Central memory CD4-positive, alpha-beta T cell (primary cell): Measurements from ENCODE around the gene TRDN.
"Not testable (repeated sequence)": the region's sequence is repeated elsewhere in the genome, so short reads cannot be mapped to it uniquely, and the experiment has no call there.

Experiments used
- DNase-seq: peaks from one replicate; pipeline ENCODE4 v3.0.0; 2022

TRDN gene

GRCh38 chr6:123398072-123398471 is 238.7 kb downstream of the TRDN start:
- DNase-seq = no peak

GRCh38 chr6:123393331-123393730 is 243.4 kb downstream of the TRDN start:
- DNase-seq = no peak

GRCh38 chr6:123383718-123384117 is 253.0 kb downstream of the TRDN start:
- DNase-seq = no peak

- no peak for DNase-seq
These were observed 256.5 kb downstream of the TRDN start for GRCh38 chr6:123380257-123380656.

GRCh38 chr6:123372737-123373136 is 264.0 kb downstream of the TRDN start:
- no peak for DNase-seq

GRCh38 chr6:123363912-123364311 is 272.8 kb downstream of the TRDN start:
- no peak for DNase-seq

GRCh38 chr6:123360359-123360758 is 276.4 kb downstream of the TRDN start:
- no peak for DNase-seq

GRCh38 chr6:123352705-123353104 is 284.0 kb downstream of the TRDN start:
- no peak for DNase-seq

GRCh38 chr6:123352279-123352678 is 284.5 kb downstream of the TRDN start:
- no peak for DNase-seq

GRCh38 chr6:123343836-123344235 is 292.9 kb downstream of the TRDN start:
- no peak for DNase-seq

GRCh38 chr6:123338394-123338793 is 298.4 kb downstream of the TRDN start:
- no peak for DNase-seq

GRCh38 chr6:123333000-123333756 is 303.6 kb downstream of the TRDN start:
- DNase-seq = no peak

- no peak for DNase-seq
These were observed 304.7 kb downstream of the TRDN start for GRCh38 chr6:123332070-123332469.

- DNase-seq = no peak
These were observed 307.4 kb downstream of the TRDN start for GRCh38 chr6:123329337-123329736.

GRCh38 chr6:123323452-123324329 is 313.1 kb downstream of the TRDN start:
- DNase-seq = no peak

GRCh38 chr6:123321020-123321419 is 315.7 kb downstream of the TRDN start:
- DNase-seq = no peak

- no peak for DNase-seq
These were observed 319.9 kb downstream of the TRDN start for GRCh38 chr6:123316733-123317323.

- DNase-seq = not testable (repeated sequence)
These were observed 322.3 kb downstream of the TRDN start for GRCh38 chr6:123314459-123314858.

- DNase-seq = no peak
These were observed 327.6 kb downstream of the TRDN start for GRCh38 chr6:123309130-123309529.

GRCh38 chr6:123306334-123306733 is 330.4 kb downstream of the TRDN start:
- DNase-seq = no peak

- DNase-seq = no peak
These were observed 341.1 kb downstream of the TRDN start for GRCh38 chr6:123295672-123296071.

GRCh38 chr6:123295181-123295580 is 341.6 kb downstream of the TRDN start:
- DNase-seq = no peak

- DNase-seq = no peak
These were observed 348.1 kb downstream of the TRDN start for GRCh38 chr6:123288649-123289048.

- no peak for DNase-seq
These were observed 360.2 kb downstream of the TRDN start for GRCh38 chr6:123276546-123276980.
